ENCODE data around the gene RPS14. TPM values are rescaled to one million over a fixed set of nuclear protein-coding genes. Genes with fewer than 3 reads are reported as not detected.

Gene RPS14
- total RNA-seq, 1 donor from 2014 or later = 2,586 TPM

DNA sequence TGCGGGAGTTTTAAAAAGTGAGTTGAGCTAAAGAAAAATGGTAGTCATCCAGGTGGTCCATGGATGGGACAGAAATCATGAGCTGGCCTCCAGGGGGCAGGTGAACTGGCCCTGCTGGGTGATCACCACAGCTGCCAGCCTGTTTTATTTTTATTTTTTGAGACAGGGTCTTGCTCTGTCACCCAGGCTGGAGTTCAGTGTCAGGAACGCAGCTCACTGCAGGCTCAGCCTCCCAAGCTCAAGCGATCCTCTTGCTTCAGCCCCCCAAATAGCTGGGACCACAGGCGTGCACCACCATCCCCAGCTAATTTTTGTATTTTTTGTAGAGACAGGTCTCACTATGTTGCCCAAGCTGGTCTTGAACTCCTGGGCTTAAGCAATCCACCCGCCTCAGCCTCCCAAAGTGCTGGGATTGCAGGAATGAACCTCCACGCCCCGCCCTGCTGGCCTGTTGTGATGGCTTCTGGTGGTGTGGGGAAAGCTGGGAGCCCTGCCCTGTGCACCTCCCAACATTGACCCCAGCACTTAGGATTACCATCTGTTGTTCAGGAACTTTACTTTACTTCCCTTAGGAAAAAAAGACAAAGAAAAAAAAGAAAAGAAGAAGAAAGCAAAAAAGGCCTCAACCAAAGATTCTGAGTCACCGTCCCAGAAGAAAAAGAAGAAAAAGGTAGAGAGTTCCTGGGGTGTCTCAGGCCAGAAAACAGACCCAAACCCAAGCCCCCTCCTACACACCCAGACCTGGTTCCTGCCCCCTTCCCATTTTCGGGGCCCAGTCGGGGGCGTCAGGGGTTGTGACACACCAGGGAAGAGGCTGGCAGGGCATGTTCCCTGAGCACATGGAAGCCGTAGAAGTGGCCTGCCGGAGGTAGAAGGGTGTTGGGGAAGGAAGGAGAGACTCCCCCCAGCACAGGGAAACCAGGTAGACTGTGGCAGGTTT, 51.5 kb downstream of the RPS14 start:
- Mint-ChIP-seq H3K4me3 (no peak overlapping the region), H3K9me3 (no peaks in the 10 kb centered on the region), H3K27ac (no peak overlapping the region), H3K4me1 (no peaks in the 10 kb centered on the region), H3K36me3 (peaks cover 36% of the 10 kb centered on the region), H3K27me3 (ENCODE audit: low read depth) (no peaks in the 10 kb centered on the region)
- no peak for TF ChIP-seq CTCF (IDR thresholded peaks at IDR 0.05; ENCODE audit: unreplicated experiment)
- DNase-seq (ENCODE audit: low spot score in 2 of 2, unreplicated experiment in 2 of 2) = no peak

- Mint-ChIP-seq H3K4me1 (no peaks in the 10 kb centered on the region), H3K36me3 (peaks cover 33% of the 10 kb centered on the region), H3K4me3 (no peak overlapping the region), H3K27ac (no peak overlapping the region), H3K27me3 (ENCODE audit: low read depth) (no peaks in the 10 kb centered on the region), H3K9me3 (no peaks in the 10 kb centered on the region)
- DNase-seq (ENCODE audit: low spot score in 2 of 2, unreplicated experiment in 2 of 2) = no peak
- no peak for TF ChIP-seq CTCF (IDR thresholded peaks at IDR 0.05; ENCODE audit: unreplicated experiment)
Measured at GRCh38 chr5:150397146-150397781, 52.3 kb downstream of the RPS14 start.

DNA sequence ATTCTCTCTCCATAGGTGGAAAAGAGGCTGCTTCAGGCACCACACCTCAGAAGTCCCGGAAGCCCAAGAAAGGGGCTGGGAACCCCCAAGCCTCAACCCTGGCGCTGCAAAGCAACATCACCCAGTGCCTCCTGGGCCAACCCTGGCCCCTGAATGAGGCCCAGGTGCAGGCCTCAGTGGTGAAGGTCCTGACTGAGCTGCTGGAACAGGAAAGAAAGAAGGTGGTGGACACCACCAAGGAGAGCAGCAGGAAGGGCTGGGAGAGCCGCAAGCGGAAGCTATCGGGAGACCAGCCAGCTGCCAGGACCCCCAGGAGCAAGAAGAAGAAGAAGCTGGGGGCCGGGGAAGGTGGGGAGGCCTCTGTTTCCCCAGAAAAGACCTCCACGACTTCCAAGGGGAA, 53.3 kb downstream of the RPS14 start:
- Mint-ChIP-seq H3K36me3 (peaks cover 37% of the 10 kb centered on the region), H3K27ac (no peak overlapping the region), H3K9me3 (no peaks in the 10 kb centered on the region), H3K4me1 (no peaks in the 10 kb centered on the region), H3K27me3 (ENCODE audit: low read depth) (no peaks in the 10 kb centered on the region), H3K4me3 (no peak overlapping the region)
- no peak for TF ChIP-seq CTCF (IDR thresholded peaks at IDR 0.05; ENCODE audit: unreplicated experiment)
- no peak for DNase-seq (ENCODE audit: low spot score in 2 of 2, unreplicated experiment in 2 of 2)

DNA sequence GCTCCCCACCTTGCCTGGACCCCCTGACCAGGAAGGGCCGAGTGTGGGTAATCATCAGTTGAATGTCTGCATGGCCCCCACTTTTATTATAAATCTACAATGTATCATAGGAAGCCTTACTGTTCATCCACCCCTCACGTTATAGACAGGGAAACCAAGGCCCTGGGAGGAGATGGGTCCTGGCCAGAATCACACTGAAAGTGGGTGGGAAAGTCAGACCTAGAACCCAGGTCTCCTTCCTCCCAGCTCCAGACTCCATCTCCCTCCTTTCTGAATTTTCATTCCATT, 53.9 kb downstream of the RPS14 start:
- DNase-seq (ENCODE audit: low spot score in 2 of 2, unreplicated experiment in 2 of 2) = no peak
- no peak for TF ChIP-seq CTCF (IDR thresholded peaks at IDR 0.05; ENCODE audit: unreplicated experiment)
- Mint-ChIP-seq H3K36me3 (peaks cover 41% of the 10 kb centered on the region), H3K4me3 (no peak overlapping the region), H3K27ac (no peak overlapping the region), H3K9me3 (no peaks in the 10 kb centered on the region), H3K4me1 (no peaks in the 10 kb centered on the region), H3K27me3 (ENCODE audit: low read depth) (no peaks in the 10 kb centered on the region)

DNA sequence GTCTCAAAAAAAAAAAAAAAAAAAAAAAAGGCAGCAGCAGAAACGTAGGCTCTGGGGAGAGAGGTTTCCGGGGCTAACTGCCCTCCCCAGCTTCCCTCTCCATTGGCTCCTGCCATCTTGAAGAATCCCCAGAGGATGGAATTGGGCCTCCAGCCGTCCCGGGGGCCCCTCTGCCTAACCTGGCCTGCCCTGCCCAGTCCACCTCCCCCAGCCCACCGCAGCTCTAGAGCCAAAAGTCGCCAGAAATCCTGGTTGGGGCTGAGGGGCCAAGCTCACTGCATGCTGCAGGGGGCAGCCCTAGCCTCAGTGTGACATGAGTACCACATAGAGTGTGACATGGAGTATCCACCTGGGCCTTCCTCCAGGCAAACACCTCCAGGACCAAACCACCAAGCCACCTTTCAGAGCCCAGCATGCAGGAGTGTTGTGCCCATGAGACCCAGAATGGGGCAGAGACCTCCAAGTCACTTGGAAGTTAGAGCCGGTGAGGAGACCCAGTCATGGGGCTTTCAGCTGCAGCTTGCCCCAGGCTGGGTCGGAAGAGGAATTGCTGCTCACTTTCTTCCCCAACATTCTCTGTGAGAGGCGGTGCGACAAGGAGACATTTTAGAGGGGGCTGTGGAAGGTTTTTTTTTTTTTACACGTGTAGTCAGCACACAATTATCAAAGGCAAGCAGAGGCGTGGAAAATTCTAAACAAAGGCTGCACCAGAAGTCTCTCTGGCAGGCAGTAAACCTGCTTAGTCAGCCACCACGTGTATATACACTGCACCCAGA, 54.4 kb downstream of the RPS14 start:
- no peak for TF ChIP-seq CTCF (IDR thresholded peaks at IDR 0.05; ENCODE audit: unreplicated experiment)
- no peaks in the 10 kb centered on the region for H3K27me3 Mint-ChIP-seq (ENCODE audit: low read depth)
- H3K9me3 Mint-ChIP-seq = no peaks in the 10 kb centered on the region
- peaks cover 37% of the 10 kb centered on the region for H3K36me3 Mint-ChIP-seq
- no peaks in the 10 kb centered on the region for H3K4me1 Mint-ChIP-seq
- DNase-seq (ENCODE audit: low spot score in 2 of 2, unreplicated experiment in 2 of 2) = no peak
- no peak overlapping the region for H3K4me3 Mint-ChIP-seq
- no peak overlapping the region for H3K27ac Mint-ChIP-seq

All from mesothelial cell of epicardium (in vitro differentiated cells).